Liver (tissue), 9 donors: ENCODE measurements around the gene DLEC1. TPM values are rescaled to one million over a fixed set of nuclear protein-coding genes. Genes with fewer than 3 reads are reported as not detected.

Experiments
- DNase-seq: peaks from one replicate; pipeline ENCODE4 v3.0.0-alpha.2; 2017; ENCODE audit warnings: low spot score
- H3K27ac ChIP-seq, 2 donors: one replicate each; pipeline ENCODE4 v1.7.0; 2013; ENCODE audit warnings: inconsistent platforms in 2 of 2, low read length in 2 of 2, control low read depth in 1 of 2, low read depth in 1 of 2, mild to moderate bottlenecking in 1 of 2
- H3K27me3 ChIP-seq, 4 donors: one replicate each; pipeline versions ENCODE4 v1.6.1 to v1.7.0; 2013; ENCODE audit warnings: low read length in 3 of 4, inconsistent platforms in 1 of 4, mild to moderate bottlenecking in 1 of 4, moderate library complexity in 1 of 4; ENCODE audit not compliant: control insufficient read depth in 4 of 4, insufficient read depth in 4 of 4
- H3K36me3 ChIP-seq, 4 donors: one replicate each; pipeline versions ENCODE4 v1.6.1 to v1.7.0; 2013; ENCODE audit warnings: low read length in 3 of 4, mild to moderate bottlenecking in 3 of 4, low read depth in 1 of 4, moderate library complexity in 1 of 4; ENCODE audit not compliant: control insufficient read depth in 4 of 4, insufficient read depth in 3 of 4
- H3K4me1 ChIP-seq, 4 donors: one replicate each; pipeline versions ENCODE4 v1.6.1 to v1.7.0; 2013; ENCODE audit warnings: low read length in 3 of 4, mild to moderate bottlenecking in 3 of 4, moderate library complexity in 1 of 4; ENCODE audit not compliant: control insufficient read depth in 4 of 4, insufficient read depth in 4 of 4
- H3K4me3 ChIP-seq, 3 donors: one replicate each; pipeline versions ENCODE4 v1.6.1 to v1.7.0; 2013; ENCODE audit warnings: low read length in 3 of 3, control low read depth in 1 of 3, low read depth in 1 of 3, mild to moderate bottlenecking in 1 of 3
- H3K9ac ChIP-seq, 2 donors: one replicate each; pipeline ENCODE4 v1.7.0; 2013; ENCODE audit warnings: low read length in 2 of 2, mild to moderate bottlenecking in 2 of 2, moderate library complexity in 2 of 2, control low read depth in 1 of 2, low read depth in 1 of 2
- H3K9me3 ChIP-seq, 4 donors: one replicate each; pipeline versions ENCODE4 v1.6.1 to v1.7.0; 2013; ENCODE audit warnings: low read length in 3 of 4; ENCODE audit not compliant: control insufficient read depth in 4 of 4
- CTCF ChIP-seq: fragments of 150-350 bp; IDR thresholded peaks from 2 replicates; pipeline ENCODE4 v1.5.1; 2017; ENCODE audit warnings: improper control_type of control experiment, low read depth, low read length; ENCODE audit not compliant: missing input control
- EGR1 ChIP-seq, 2 donors: IDR thresholded peaks; 2 replicates each; pipeline ENCODE4 v1.6.1; 2016 to 2018; ENCODE audit warnings: antibody characterized with exemption in 2 of 2, low read depth in 2 of 2
- FOXA1 ChIP-seq: IDR thresholded peaks from 2 replicates; pipeline ENCODE4 v1.6.1; 2016; ENCODE audit warnings: antibody characterized with exemption
- GABPA ChIP-seq, 2 donors: IDR thresholded peaks in 1 of 2; conservative IDR thresholded peaks in 1 of 2; 2 replicates each; pipeline ENCODE4 v1.6.1; 2016; ENCODE audit warnings: antibody characterized with exemption in 2 of 2, mild to moderate bottlenecking in 1 of 2, moderate library complexity in 1 of 2
- HNF4A ChIP-seq, 2 donors: conservative IDR thresholded peaks; 2 replicates each; pipeline ENCODE4 v1.6.1; 2016; ENCODE audit warnings: antibody characterized with exemption in 2 of 2, mild to moderate bottlenecking in 2 of 2
- HNF4G ChIP-seq: IDR thresholded peaks from 2 replicates; pipeline ENCODE4 v1.6.1; 2016; ENCODE audit warnings: antibody characterized with exemption
- NR2F2 ChIP-seq: IDR thresholded peaks from 2 replicates; pipeline ENCODE4 v1.6.1; 2016; ENCODE audit warnings: antibody characterized with exemption
- RXRA ChIP-seq, 2 donors: IDR thresholded peaks; 2 replicates each; pipeline ENCODE4 v1.6.1; 2017 to 2018; ENCODE audit warnings: antibody characterized with exemption in 2 of 2, mild to moderate bottlenecking in 1 of 2
- WGBS: extraction: QIAGEN DNeasy Blood & Tissue Kit; methylation state at CpG from one replicate; pipeline ENCODE4 v1.1.7; 2013; 5-methylcytosine and 5-hydroxymethylcytosine counted together
- polyA plus RNA-seq, 2 donors: library from polyadenylated mRNA; stranded (reverse) in 1 of 2; unstranded in 1 of 2; fragments of 200-250 nt in 1 of 2; fragments of >200 nt in 1 of 2; fragmentation: Nextera tagmentation in 1 of 2; extraction: Ambion mirVana in 1 of 2; gene quantifications; one replicate each; pipeline versions ENCODE4 v1.2.1 to v1.2.3, GENCODE V29; 2013 to 2015
- total RNA-seq, 2 donors: library from RNA; depleted of rRNA; stranded (reverse); fragments of >200 nt; gene quantifications; one replicate each; pipeline ENCODE4 v1.2.3, GENCODE V29; 2014
- TF ChIP-seq, protein P1 (sequence below): IDR thresholded peaks from 2 replicates; pipeline ENCODE4 v1.6.1; 2016; ENCODE audit warnings: antibody characterized with exemption
- TF ChIP-seq, protein P2 (sequence below): IDR thresholded peaks from 2 replicates; pipeline ENCODE4 v1.6.1; 2016; ENCODE audit warnings: antibody characterized with exemption, mild to moderate bottlenecking
- TF ChIP-seq, protein P3 (sequence below): IDR thresholded peaks from 2 replicates; pipeline ENCODE4 v1.6.1; 2016; ENCODE audit warnings: antibody characterized with exemption
- TF ChIP-seq, protein P4 (sequence below): IDR thresholded peaks from 2 replicates; pipeline ENCODE4 v1.6.1; 2016; ENCODE audit warnings: antibody characterized with exemption
- donor health status: healthy.
- donor health status: healthy.
- donor health status: healthy.
- donor health status: healthy.
- donor health status: healthy.

DLEC1 gene
- total and polyA plus RNA-seq, 4 donors: 0.09 to 0.63 (median 0.30) TPM

- TF ChIP-seq EGR1 (IDR thresholded peaks at IDR 0.05; ENCODE audit: low read depth in 2 of 2) (no peak), CTCF (no peak), GABPA (IDR thresholded peaks at IDR 0.05 in 1 of 2, conservative IDR thresholded peaks at IDR 0.05 in 1 of 2) (no peak), HNF4G (no peak), NR2F2 (no peak)
- TF ChIP-seq, protein P1, sequence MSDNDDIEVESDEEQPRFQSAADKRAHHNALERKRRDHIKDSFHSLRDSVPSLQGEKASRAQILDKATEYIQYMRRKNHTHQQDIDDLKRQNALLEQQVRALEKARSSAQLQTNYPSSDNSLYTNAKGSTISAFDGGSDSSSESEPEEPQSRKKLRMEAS: no peak
- TF ChIP-seq, protein P2, sequence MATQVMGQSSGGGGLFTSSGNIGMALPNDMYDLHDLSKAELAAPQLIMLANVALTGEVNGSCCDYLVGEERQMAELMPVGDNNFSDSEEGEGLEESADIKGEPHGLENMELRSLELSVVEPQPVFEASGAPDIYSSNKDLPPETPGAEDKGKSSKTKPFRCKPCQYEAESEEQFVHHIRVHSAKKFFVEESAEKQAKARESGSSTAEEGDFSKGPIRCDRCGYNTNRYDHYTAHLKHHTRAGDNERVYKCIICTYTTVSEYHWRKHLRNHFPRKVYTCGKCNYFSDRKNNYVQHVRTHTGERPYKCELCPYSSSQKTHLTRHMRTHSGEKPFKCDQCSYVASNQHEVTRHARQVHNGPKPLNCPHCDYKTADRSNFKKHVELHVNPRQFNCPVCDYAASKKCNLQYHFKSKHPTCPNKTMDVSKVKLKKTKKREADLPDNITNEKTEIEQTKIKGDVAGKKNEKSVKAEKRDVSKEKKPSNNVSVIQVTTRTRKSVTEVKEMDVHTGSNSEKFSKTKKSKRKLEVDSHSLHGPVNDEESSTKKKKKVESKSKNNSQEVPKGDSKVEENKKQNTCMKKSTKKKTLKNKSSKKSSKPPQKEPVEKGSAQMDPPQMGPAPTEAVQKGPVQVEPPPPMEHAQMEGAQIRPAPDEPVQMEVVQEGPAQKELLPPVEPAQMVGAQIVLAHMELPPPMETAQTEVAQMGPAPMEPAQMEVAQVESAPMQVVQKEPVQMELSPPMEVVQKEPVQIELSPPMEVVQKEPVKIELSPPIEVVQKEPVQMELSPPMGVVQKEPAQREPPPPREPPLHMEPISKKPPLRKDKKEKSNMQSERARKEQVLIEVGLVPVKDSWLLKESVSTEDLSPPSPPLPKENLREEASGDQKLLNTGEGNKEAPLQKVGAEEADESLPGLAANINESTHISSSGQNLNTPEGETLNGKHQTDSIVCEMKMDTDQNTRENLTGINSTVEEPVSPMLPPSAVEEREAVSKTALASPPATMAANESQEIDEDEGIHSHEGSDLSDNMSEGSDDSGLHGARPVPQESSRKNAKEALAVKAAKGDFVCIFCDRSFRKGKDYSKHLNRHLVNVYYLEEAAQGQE: no peak
- TF ChIP-seq, protein P3, sequence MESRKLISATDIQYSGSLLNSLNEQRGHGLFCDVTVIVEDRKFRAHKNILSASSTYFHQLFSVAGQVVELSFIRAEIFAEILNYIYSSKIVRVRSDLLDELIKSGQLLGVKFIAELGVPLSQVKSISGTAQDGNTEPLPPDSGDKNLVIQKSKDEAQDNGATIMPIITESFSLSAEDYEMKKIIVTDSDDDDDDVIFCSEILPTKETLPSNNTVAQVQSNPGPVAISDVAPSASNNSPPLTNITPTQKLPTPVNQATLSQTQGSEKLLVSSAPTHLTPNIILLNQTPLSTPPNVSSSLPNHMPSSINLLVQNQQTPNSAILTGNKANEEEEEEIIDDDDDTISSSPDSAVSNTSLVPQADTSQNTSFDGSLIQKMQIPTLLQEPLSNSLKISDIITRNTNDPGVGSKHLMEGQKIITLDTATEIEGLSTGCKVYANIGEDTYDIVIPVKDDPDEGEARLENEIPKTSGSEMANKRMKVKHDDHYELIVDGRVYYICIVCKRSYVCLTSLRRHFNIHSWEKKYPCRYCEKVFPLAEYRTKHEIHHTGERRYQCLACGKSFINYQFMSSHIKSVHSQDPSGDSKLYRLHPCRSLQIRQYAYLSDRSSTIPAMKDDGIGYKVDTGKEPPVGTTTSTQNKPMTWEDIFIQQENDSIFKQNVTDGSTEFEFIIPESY: no peak
- TF ChIP-seq, protein P4, sequence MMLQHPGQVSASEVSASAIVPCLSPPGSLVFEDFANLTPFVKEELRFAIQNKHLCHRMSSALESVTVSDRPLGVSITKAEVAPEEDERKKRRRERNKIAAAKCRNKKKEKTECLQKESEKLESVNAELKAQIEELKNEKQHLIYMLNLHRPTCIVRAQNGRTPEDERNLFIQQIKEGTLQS: no peak
- Histone ChIP-seq H3K27ac (no peak within 1 kb of the TSS), H3K4me3 (no peak within 1 kb of the TSS), H3K4me1 (peaks cover 0 to 14% (median 6%) of the 10 kb centered on the region in 4 donors), H3K9ac (no peak within 1 kb of the TSS), H3K36me3 (no peaks in the 10 kb centered on the region), H3K9me3 (no peaks in the 10 kb centered on the region), H3K27me3 (no peaks in the 10 kb centered on the region)
- WGBS: 81% methylated on average over 10 of the region's 10 CpGs
- no peak for DNase-seq
Observed at GRCh38 chr3:37990527-37990926, 48.5 kb upstream of the DLEC1 start, which contains the start of gene VILL. Gene VILL, plus strand, starts transcription at chr3:37990786. Its CDS starts 2,887 bp downstream, at chr3:37993673.

GRCh38 chr3:37991109-37991508 lies 47.9 kb upstream of the DLEC1 start:
- Histone ChIP-seq H3K9ac (no peak overlapping the region), H3K27ac (no peak overlapping the region), H3K27me3 (no peaks in the 10 kb centered on the region), H3K36me3 (no peaks in the 10 kb centered on the region), H3K4me1 (peaks cover 0 to 14% (median 6%) of the 10 kb centered on the region in 4 donors), H3K4me3 (no peak overlapping the region), H3K9me3 (no peaks in the 10 kb centered on the region)
- no peak for TF ChIP-seq RXRA (IDR thresholded peaks at IDR 0.05)
- no peak for TF ChIP-seq HNF4A (conservative IDR thresholded peaks at IDR 0.05)
- no peak for TF ChIP-seq FOXA1
- no peak for DNase-seq
- WGBS: 79% methylated on average over 6 of the region's 6 CpGs
